Measurements from ENCODE around the gene SLC22A7. TPM values are rescaled to one million over a fixed set of nuclear protein-coding genes. Genes with fewer than 3 reads are reported as not detected.

The SLC22A7 gene
- total RNA-seq, 1 donor from 2014 or later: not detected

GRCh38 chr6:43308101-43308989 lies 10.3 kb downstream of the SLC22A7 start, which contains the start of gene CRIP3:
CRIP3 (minus strand) TSS chr6:43308826; CDS start chr6:43308792, 34 bp downstream.
- Mint-ChIP-seq H3K36me3 (no peaks in the 10 kb centered on the region), H3K27me3 (ENCODE audit: low read depth) (peaks cover 19% of the 10 kb centered on the region), H3K4me3 (peak within 1 kb of the TSS; percentile 68), H3K4me1 (peaks cover 9% of the 10 kb centered on the region), H3K9me3 (no peaks in the 10 kb centered on the region), H3K27ac (no peak within 1 kb of the TSS)
- DNase-seq (ENCODE audit: low spot score in 2 of 2, unreplicated experiment in 2 of 2): peak in 1 of 2 experiments; percentile 52
- TF ChIP-seq CTCF (IDR thresholded peaks at IDR 0.05; ENCODE audit: unreplicated experiment): no peak

- Mint-ChIP-seq H3K9me3 (no peaks in the 10 kb centered on the region), H3K36me3 (no peaks in the 10 kb centered on the region), H3K4me1 (peaks cover 9% of the 10 kb centered on the region), H3K4me3 (peak overlapping the region; percentile 68), H3K27me3 (ENCODE audit: low read depth) (peaks cover 19% of the 10 kb centered on the region), H3K27ac (no peak overlapping the region)
- TF ChIP-seq CTCF (IDR thresholded peaks at IDR 0.05; ENCODE audit: unreplicated experiment): no peak
- no peak for DNase-seq (ENCODE audit: low spot score in 2 of 2, unreplicated experiment in 2 of 2)
Measured at GRCh38 chr6:43308990-43309477, 11.0 kb downstream of the SLC22A7 start.

- Mint-ChIP-seq H3K27me3 (ENCODE audit: low read depth) (peaks cover 19% of the 10 kb centered on the region), H3K4me3 (no peak overlapping the region), H3K9me3 (no peaks in the 10 kb centered on the region), H3K4me1 (peaks cover 9% of the 10 kb centered on the region), H3K27ac (no peak overlapping the region), H3K36me3 (no peaks in the 10 kb centered on the region)
- no peak for DNase-seq (ENCODE audit: low spot score in 2 of 2, unreplicated experiment in 2 of 2)
- TF ChIP-seq CTCF (IDR thresholded peaks at IDR 0.05; ENCODE audit: unreplicated experiment): no peak
Measured at GRCh38 chr6:43310134-43310533, 12.1 kb downstream of the SLC22A7 start.

GRCh38 chr6:43310624-43311023 lies 12.6 kb downstream of the SLC22A7 start:
- Mint-ChIP-seq H3K4me3 (no peak overlapping the region), H3K27me3 (ENCODE audit: low read depth) (peaks cover 23% of the 10 kb centered on the region), H3K27ac (no peak overlapping the region), H3K4me1 (peaks cover 9% of the 10 kb centered on the region), H3K9me3 (no peaks in the 10 kb centered on the region), H3K36me3 (no peaks in the 10 kb centered on the region)
- DNase-seq (ENCODE audit: low spot score in 2 of 2, unreplicated experiment in 2 of 2): no peak
- TF ChIP-seq CTCF (IDR thresholded peaks at IDR 0.05; ENCODE audit: unreplicated experiment): no peak

GRCh38 chr6:43311666-43312065 lies 13.6 kb downstream of the SLC22A7 start:
- DNase-seq (ENCODE audit: low spot score in 2 of 2, unreplicated experiment in 2 of 2): no peak
- Mint-ChIP-seq H3K9me3 (no peaks in the 10 kb centered on the region), H3K36me3 (no peaks in the 10 kb centered on the region), H3K4me3 (no peak overlapping the region), H3K4me1 (peaks cover 9% of the 10 kb centered on the region), H3K27me3 (ENCODE audit: low read depth) (peaks cover 23% of the 10 kb centered on the region), H3K27ac (no peak overlapping the region)
- TF ChIP-seq CTCF (IDR thresholded peaks at IDR 0.05; ENCODE audit: unreplicated experiment): no peak

Measured in mesothelial cell of epicardium (in vitro differentiated cells).